HEK293 (cell line): ENCODE data around the gene AP5Z1.

ENCODE experiments used
- CTCF ChIP-seq: fragments of 450-650 bp; formaldehyde crosslinking; IDR thresholded peaks from 2 replicates; pipeline ENCODE4 v1.5.1; 2016; ENCODE audit warnings: missing biosample characterization, missing genetic modification characterization
- MYNN ChIP-seq: fragments of 450-650 bp; formaldehyde crosslinking; IDR thresholded peaks from 2 replicates; pipeline ENCODE4 v1.5.1; 2016; ENCODE audit warnings: missing biosample characterization, missing genetic modification characterization, borderline replicate concordance
- REPIN1 ChIP-seq: fragments of 450-650 bp; formaldehyde crosslinking; IDR thresholded peaks from 2 replicates; pipeline ENCODE4 v1.5.1; 2017; ENCODE audit warnings: missing biosample characterization, missing genetic modification characterization, low read depth
- SALL2 ChIP-seq: fragments of 450-650 bp; formaldehyde crosslinking; IDR thresholded peaks from 2 replicates; pipeline ENCODE4 v1.5.0; 2017; ENCODE audit warnings: missing biosample characterization, mild to moderate bottlenecking, missing genetic modification characterization, borderline replicate concordance
- ZBTB1 ChIP-seq: fragments of 450-650 bp; formaldehyde crosslinking; IDR thresholded peaks from 2 replicates; pipeline ENCODE4 v1.5.1; 2016; ENCODE audit warnings: missing biosample characterization, missing genetic modification characterization
- ZBTB26 ChIP-seq: fragments of 450-650 bp; formaldehyde crosslinking; optimal IDR thresholded peaks from 2 replicates; pipeline ENCODE3; 2016; ENCODE audit warnings: missing biosample characterization, mild to moderate bottlenecking, missing genetic modification characterization
- ZNF121 ChIP-seq: fragments of 450-650 bp; formaldehyde crosslinking; IDR thresholded peaks from 2 replicates; pipeline ENCODE4 v1.5.1; 2016; ENCODE audit warnings: missing biosample characterization, missing genetic modification characterization
- ZNF2 ChIP-seq: fragments of 450-650 bp; formaldehyde crosslinking; IDR thresholded peaks from 2 replicates; pipeline ENCODE4 v1.5.1; 2016; ENCODE audit warnings: missing biosample characterization, missing genetic modification characterization
- ZNF223 ChIP-seq: fragments of 450-650 bp; formaldehyde crosslinking; IDR thresholded peaks from 2 replicates; pipeline ENCODE4 v1.5.1; 2016; ENCODE audit warnings: missing biosample characterization, missing genetic modification characterization
- ZNF292 ChIP-seq: fragments of 450-650 bp; formaldehyde crosslinking; IDR thresholded peaks from 2 replicates; pipeline ENCODE4 v1.5.1; 2016; ENCODE audit warnings: low read depth, missing biosample characterization, missing genetic modification characterization, borderline replicate concordance
- ZNF302 ChIP-seq: fragments of 450-650 bp; formaldehyde crosslinking; IDR thresholded peaks from 2 replicates; pipeline ENCODE4 v1.5.1; 2016; ENCODE audit warnings: missing biosample characterization, missing genetic modification characterization, low read depth
- ZNF311 ChIP-seq: fragments of 450-650 bp; formaldehyde crosslinking; IDR thresholded peaks from 2 replicates; pipeline ENCODE4 v1.5.1; 2017; ENCODE audit warnings: missing biosample characterization, missing genetic modification characterization, borderline replicate concordance

- TF ChIP-seq ZNF223 (tag by site-specific recombination) (no peak), ZBTB26 (no peak), CTCF (tag by site-specific recombination) (no peak), REPIN1 (tag by site-specific recombination) (no peak), ZBTB1 (tag by site-specific recombination) (no peak), ZNF311 (no peak), ZNF302 (no peak), ZNF292 (tag by site-specific recombination) (no peak), ZNF2 (tag by site-specific recombination) (no peak), SALL2 (tag by site-specific recombination) (no peak), MYNN (tag by site-specific recombination) (no peak), ZNF121 (no peak)
Measured at GRCh38 chr7:4816419-4817080, 41.1 kb downstream of the AP5Z1 start.
